BLaER1 (cell line): Measurements from ENCODE around the gene NKIRAS1.
A peak's percentile ranks its signal among the peaks of the same experiment; 100 is the strongest.

ENCODE experiments used
- H3K27ac ChIP-seq: shearing (Covaris generic); formaldehyde crosslinking; 2 replicates; pipeline ENCODE4 v1.8.1; 2022
- H3K27me3 ChIP-seq: shearing (Covaris generic); formaldehyde crosslinking; 2 replicates; pipeline ENCODE4 v1.8.1; 2022
- H3K36me3 ChIP-seq: shearing (Covaris generic); formaldehyde crosslinking; 2 replicates; pipeline ENCODE4 v1.8.1; 2022
- H3K4me1 ChIP-seq: shearing (Covaris generic); formaldehyde crosslinking; 2 replicates; pipeline ENCODE4 v1.8.1; 2022
- H3K4me2 ChIP-seq: shearing (Covaris generic); formaldehyde crosslinking; 2 replicates; pipeline ENCODE4 v1.8.1; 2022
- H3K4me3 ChIP-seq: shearing (Covaris generic); formaldehyde crosslinking; 2 replicates; pipeline ENCODE4 v1.8.1; 2022
- H3K9ac ChIP-seq: shearing (Covaris generic); formaldehyde crosslinking; 2 replicates; pipeline ENCODE4 v1.8.1; 2022
- H3K9me3 ChIP-seq: shearing (Covaris generic); formaldehyde crosslinking; 2 replicates; pipeline ENCODE4 v1.8.1; 2022
- H4K20me1 ChIP-seq: shearing (Covaris generic); formaldehyde crosslinking; 2 replicates; pipeline ENCODE4 v1.8.1; 2022
- Cebpa-rat ChIP-seq: shearing (Covaris generic); IDR thresholded peaks from 2 replicates; pipeline ENCODE4 v1.8.1; 2022

Gene NKIRAS1

DNA sequence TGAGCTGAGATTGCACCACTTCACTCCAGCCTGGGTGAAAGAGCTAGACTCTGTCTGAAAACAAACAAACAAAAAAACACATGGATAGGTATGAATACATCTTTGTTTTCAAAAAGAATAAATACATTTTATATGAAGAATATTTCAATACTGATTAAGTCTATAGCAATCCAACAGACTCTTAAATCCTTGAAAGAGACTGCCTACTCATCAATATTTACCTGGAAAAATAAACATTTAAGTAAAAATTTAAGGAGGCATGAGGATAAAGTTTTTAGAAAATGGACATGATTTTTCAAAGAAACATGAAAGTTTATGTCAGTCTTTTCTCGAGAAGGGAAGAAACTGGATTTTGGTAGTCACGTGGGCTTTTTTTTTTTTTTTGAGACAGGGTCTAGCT is 5.4 kb downstream of the NKIRAS1 start:
- Histone ChIP-seq H4K20me1 (peaks cover 24% of the 10 kb centered on the region), H3K27me3 (peaks cover 15% of the 10 kb centered on the region), H3K4me3 (no peak overlapping the region), H3K4me2 (no peak overlapping the region), H3K9ac (no peak overlapping the region), H3K36me3 (peaks cover 24% of the 10 kb centered on the region), H3K9me3 (no peaks in the 10 kb centered on the region), H3K27ac (no peak overlapping the region), H3K4me1 (peaks cover 26% of the 10 kb centered on the region)
- TF ChIP-seq Cebpa-rat = no peak

DNA sequence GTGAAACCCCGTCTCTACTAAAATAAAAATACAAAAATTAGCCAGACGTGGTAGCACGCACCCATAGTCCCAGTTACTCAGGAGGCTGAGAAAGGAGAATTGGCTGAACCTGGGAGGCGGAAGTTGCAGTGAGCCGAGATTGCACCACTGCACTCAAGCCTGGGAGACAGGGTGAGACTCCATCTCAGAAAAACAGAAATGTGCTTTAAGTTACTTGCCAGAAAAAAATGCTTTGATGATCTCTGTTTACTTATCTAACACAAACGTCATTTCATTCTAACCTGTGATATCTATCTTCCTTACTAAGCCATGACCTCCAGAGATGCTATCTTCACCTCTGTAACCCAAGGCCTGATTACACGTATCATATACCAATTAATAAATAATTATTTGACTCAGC is 7.4 kb downstream of the NKIRAS1 start:
- Histone ChIP-seq H3K9ac (no peak overlapping the region), H3K9me3 (no peaks in the 10 kb centered on the region), H3K4me3 (no peak overlapping the region), H3K27me3 (no peaks in the 10 kb centered on the region), H3K4me1 (peaks cover 6% of the 10 kb centered on the region), H4K20me1 (peaks cover 8% of the 10 kb centered on the region), H3K36me3 (peaks cover 38% of the 10 kb centered on the region), H3K27ac (no peak overlapping the region), H3K4me2 (no peak overlapping the region)
- TF ChIP-seq Cebpa-rat = no peak

DNA sequence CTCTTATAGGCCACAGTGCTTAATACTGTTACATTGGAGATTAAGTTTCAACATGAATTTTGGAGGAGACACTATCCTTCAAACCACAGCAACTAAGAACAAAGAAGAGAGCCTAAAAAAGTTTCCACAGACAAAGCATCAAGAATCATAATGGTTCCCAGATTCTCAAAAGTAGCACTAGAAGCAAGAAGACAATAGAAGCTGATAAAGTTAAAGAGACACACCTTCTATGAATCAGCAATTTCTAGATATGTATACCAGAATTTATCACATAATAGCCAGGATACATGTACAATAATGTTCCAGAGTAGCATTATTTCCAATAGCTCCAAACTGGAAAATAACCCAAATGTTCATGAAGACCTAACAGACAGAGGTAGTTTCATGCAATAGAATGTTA is 12.2 kb downstream of the NKIRAS1 start:
- Histone ChIP-seq H3K27me3 (no peaks in the 10 kb centered on the region), H3K36me3 (peaks cover 56% of the 10 kb centered on the region), H3K27ac (no peak overlapping the region), H3K4me3 (no peak overlapping the region), H3K9me3 (no peaks in the 10 kb centered on the region), H4K20me1 (no peaks in the 10 kb centered on the region), H3K4me1 (no peaks in the 10 kb centered on the region), H3K9ac (no peak overlapping the region), H3K4me2 (no peak overlapping the region)
- TF ChIP-seq Cebpa-rat = no peak

DNA sequence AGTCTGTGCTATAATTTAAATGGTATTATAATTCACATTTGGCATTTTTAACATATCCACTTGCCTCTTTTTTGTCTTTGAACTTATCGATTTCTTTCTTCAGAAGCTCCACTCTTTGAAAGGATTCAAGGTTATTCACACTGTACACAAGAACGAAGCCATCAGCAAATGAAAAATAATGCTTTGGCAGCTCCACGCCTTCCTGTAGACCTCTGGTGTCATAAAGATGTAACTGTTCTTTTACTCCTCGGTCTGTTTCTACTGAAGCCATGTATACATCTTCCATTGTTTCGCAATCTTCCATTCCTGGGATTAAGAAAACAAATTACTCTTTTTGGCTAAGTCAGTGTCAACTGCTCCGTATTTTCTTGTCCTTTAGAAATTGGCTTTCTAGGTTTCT is 16.0 kb downstream of the NKIRAS1 start:
- H3K27ac ChIP-seq = no peak overlapping the region
- no peaks in the 10 kb centered on the region for H3K27me3 ChIP-seq
- 0 out of 2 replicates have a peak, but pooled peaks cover 9% of the 10 kb centered on the region for H3K9me3 ChIP-seq
- no peak overlapping the region for H3K4me3 ChIP-seq
- no peaks in the 10 kb centered on the region for H3K4me1 ChIP-seq
- H3K4me2 ChIP-seq = no peak overlapping the region
- peaks cover 81% of the 10 kb centered on the region for H3K36me3 ChIP-seq
- H4K20me1 ChIP-seq = no peaks in the 10 kb centered on the region
- no peak overlapping the region for H3K9ac ChIP-seq
- TF ChIP-seq Cebpa-rat = peak; percentile 73; the same call in 1 of the 2 replicates

DNA sequence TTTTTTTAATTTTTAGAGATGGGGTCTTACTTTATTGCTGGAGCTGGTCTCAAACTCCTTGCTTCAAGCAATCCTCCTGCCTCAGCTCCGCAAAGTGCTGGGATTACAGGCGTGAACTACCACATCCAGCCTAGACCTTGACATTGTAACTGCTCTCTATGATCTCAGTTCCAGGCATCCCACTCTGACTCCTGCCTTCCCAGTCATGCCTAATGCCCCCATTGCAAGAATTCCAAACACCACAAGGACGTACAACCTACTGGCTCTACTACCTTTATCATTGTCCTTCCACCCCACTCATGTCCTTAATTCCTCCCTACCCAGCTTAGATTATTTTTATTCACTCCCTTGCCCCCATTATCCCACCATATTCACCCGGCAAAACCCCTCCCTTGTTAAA is 21.6 kb downstream of the NKIRAS1 start:
- Histone ChIP-seq H3K4me2 (no peak overlapping the region), H3K27ac (no peak overlapping the region), H3K27me3 (no peaks in the 10 kb centered on the region), H3K36me3 (peaks cover 93% of the 10 kb centered on the region), H3K9me3 (0 out of 2 replicates have a peak, but pooled peaks cover 9% of the 10 kb centered on the region), H3K4me1 (no peaks in the 10 kb centered on the region), H3K4me3 (no peak overlapping the region), H3K9ac (no peak overlapping the region), H4K20me1 (peaks cover 50% of the 10 kb centered on the region)
- no peak for TF ChIP-seq Cebpa-rat

DNA sequence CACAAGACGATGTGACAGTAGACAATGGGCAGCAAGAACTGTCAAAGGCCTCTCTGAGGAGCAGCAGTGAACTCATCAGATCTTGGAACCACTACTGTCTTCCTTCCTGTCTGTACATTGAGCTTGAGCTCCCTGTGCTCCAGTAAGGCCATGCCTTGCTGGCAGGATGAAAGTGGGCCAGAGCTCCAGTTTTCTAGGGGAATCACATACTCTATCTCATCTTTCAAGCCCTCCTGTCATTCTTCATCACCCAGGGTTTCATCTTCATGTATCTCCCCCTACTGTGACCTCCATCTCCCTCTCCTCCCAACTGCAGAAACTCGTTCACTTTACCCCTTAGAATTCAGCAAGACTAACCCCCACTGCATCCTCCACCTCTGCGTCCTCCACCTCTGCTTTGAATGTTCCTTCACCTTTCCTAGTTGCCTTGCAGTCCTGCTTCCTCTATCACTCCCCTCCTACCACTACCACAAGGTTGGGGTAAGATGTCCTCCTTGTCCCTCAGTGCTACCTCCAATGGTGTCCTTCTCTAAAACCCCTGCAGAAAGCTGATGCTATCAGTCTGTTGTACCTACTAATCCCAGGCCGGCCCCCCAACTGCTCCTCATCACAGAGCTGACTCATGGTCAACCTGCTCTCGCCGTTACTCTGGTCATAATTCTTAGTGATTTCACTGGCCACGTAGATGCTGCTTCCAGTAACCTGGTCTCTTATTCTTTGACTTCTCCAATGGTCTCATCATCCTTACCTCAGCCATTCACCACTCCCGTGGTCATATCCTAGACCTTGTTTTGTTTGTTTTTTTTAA is 22.3 kb downstream of the NKIRAS1 start:
- H3K9me3 ChIP-seq = 0 out of 2 replicates have a peak, but pooled peaks cover 9% of the 10 kb centered on the region
- peaks cover 57% of the 10 kb centered on the region for H4K20me1 ChIP-seq
- H3K4me3 ChIP-seq = no peak overlapping the region
- H3K36me3 ChIP-seq = peaks cover 93% of the 10 kb centered on the region
- no peak overlapping the region for H3K4me2 ChIP-seq
- no peak for TF ChIP-seq Cebpa-rat
- no peak overlapping the region for H3K9ac ChIP-seq
- H3K27me3 ChIP-seq = no peaks in the 10 kb centered on the region
- H3K27ac ChIP-seq = no peak overlapping the region
- H3K4me1 ChIP-seq = no peaks in the 10 kb centered on the region

DNA sequence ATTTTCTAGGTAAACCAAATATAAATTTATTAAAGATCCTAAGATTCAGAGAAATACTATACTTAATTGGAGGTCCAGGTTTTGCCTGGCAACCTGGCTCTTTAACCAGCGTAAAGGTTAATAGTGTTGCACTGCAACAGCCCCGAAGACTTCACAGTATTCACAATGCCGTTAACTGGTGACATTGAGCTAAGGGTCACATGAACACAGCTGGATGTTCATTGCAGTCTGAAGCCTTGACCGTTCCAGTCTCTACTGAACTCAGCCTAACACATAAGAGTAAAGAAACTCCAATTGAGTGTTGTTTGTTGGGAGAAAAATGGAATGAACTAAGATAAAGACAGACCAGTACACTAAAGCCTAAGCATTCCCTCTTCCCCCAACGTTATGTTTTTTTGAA is 26.8 kb downstream of the NKIRAS1 start:
- Histone ChIP-seq H3K36me3 (peaks cover 81% of the 10 kb centered on the region), H3K4me3 (no peak overlapping the region), H4K20me1 (peaks cover 97% of the 10 kb centered on the region)

DNA sequence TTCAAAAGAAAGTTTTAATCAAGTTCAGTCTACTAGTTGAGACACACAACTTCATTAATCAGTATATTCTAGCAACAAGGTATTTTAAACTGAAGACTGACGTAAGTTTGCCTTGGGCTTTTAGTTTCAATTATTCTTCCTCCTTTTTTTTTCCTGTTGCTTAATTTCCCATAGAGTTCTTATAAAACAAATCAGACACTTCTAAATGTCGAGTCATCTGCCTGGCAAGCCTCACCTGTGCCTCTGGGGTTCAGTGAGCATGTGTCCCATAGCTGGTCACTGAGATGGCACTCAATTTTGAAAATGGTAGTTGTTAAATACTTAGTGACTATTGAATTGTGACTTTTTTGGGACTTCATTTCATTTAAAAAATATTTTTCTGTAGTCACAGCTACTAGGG is 27.4 kb downstream of the NKIRAS1 start:
- H3K9ac ChIP-seq = no peak overlapping the region
- H4K20me1 ChIP-seq = peaks cover 97% of the 10 kb centered on the region
- H3K4me2 ChIP-seq = no peak overlapping the region
- no peaks in the 10 kb centered on the region for H3K9me3 ChIP-seq
- TF ChIP-seq Cebpa-rat = no peak
- no peak overlapping the region for H3K27ac ChIP-seq
- H3K4me3 ChIP-seq = no peak overlapping the region
- peaks cover 81% of the 10 kb centered on the region for H3K36me3 ChIP-seq
- H3K4me1 ChIP-seq = no peaks in the 10 kb centered on the region
- no peaks in the 10 kb centered on the region for H3K27me3 ChIP-seq

More for the DNA sequence above, 26.8 kb downstream of the NKIRAS1 start:
- H3K9me3 ChIP-seq = no peaks in the 10 kb centered on the region
- no peaks in the 10 kb centered on the region for H3K27me3 ChIP-seq
- TF ChIP-seq Cebpa-rat = no peak
- H3K4me2 ChIP-seq = no peak overlapping the region
- no peak overlapping the region for H3K27ac ChIP-seq
- H3K9ac ChIP-seq = no peak overlapping the region
- H3K4me1 ChIP-seq = no peaks in the 10 kb centered on the region

DNA sequence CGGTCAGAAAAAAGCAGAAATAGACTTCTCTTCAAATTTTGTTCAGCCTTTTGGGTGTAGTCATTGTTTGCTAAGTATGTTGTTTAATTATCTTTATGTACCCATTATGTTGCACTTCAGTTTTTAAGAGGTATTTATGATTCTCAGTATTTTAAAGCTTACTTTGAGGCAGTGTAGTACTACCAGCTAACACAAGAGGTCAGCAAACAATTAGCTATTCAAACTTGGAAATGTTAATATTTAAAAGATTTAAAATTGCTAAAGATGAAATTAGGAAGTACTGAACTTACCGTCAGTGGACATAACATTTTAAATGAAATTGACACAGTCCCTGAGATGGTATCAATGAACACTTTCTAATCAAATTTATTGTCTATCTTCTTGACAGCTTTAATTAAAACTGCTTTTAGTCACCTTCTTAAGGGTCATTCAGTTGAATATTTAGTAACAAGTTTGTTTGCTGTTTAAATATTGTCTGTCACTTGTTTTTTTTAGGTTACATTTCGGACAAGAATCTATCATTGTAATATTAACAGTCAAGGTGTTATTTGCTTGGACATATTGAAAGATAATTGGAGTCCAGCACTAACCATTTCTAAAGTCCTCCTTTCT is 28.1 kb downstream of the NKIRAS1 start:
- H3K4me3 ChIP-seq = no peak overlapping the region
- H3K9ac ChIP-seq = no peak overlapping the region
- no peak overlapping the region for H3K27ac ChIP-seq
- no peak for TF ChIP-seq Cebpa-rat
- H3K9me3 ChIP-seq = no peaks in the 10 kb centered on the region
- peaks cover 79% of the 10 kb centered on the region for H3K36me3 ChIP-seq
- H3K27me3 ChIP-seq = no peaks in the 10 kb centered on the region
- no peaks in the 10 kb centered on the region for H3K4me1 ChIP-seq
- H4K20me1 ChIP-seq = peaks cover 97% of the 10 kb centered on the region
- no peak overlapping the region for H3K4me2 ChIP-seq

DNA sequence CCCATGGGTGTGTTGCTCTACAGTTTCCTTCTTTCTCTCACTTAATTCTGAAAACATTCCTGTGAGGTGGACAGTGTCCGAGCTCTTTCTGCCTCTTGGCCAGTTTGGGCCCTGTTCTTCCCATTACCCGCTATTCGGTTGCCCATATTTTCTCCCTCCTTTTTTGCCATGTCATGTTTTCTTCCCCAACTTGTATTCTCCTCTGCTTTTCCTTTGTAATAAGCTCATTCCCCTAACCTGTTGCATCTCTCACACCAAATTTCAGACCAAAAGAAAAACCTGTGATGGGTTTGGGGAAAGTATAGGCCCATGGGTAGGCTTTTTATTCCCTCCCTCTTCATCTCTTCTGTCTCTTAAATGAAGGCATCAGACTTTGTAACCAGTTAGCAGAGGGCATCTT is 30.5 kb downstream of the NKIRAS1 start:
- H3K9ac ChIP-seq = no peak overlapping the region
- no peaks in the 10 kb centered on the region for H3K27me3 ChIP-seq
- no peaks in the 10 kb centered on the region; the same call in 1 of the 2 replicates for H3K4me1 ChIP-seq
- H3K9me3 ChIP-seq = peaks cover 13% of the 10 kb centered on the region; the same call in 1 of the 2 replicates
- H3K4me3 ChIP-seq = no peak overlapping the region
- H3K27ac ChIP-seq = no peak overlapping the region
- H3K36me3 ChIP-seq = peaks cover 81% of the 10 kb centered on the region
- H3K4me2 ChIP-seq = no peak overlapping the region
- H4K20me1 ChIP-seq = peaks cover 97% of the 10 kb centered on the region
- no peak for TF ChIP-seq Cebpa-rat
